ENCODE measurements around the gene KSR2.

GRCh38 chr12:117738233-117738632, 230.6 kb downstream of the KSR2 start:
- TF ChIP-seq POLR2A (IDR thresholded peaks at IDR 0.05) (no peak), CTCF (IDR thresholded peaks at IDR 0.05) (no peak), EP300 (IDR thresholded peaks at IDR 0.05) (no peak)

All from ovary (tissue), 3 donors.